HTERT RPE-1 (cell line): ENCODE results near the gene MRPS10.
"Not testable (repeated sequence)": the region's sequence is repeated elsewhere in the genome, so short reads cannot be mapped to it uniquely, and the experiment has no call there.

Source experiments
- in situ Hi-C: fragments of 300-500 bp; cut with MboI; formaldehyde crosslinking; loops from 4 replicates; pipeline ENCODE4 v1.14.3; 2020; ENCODE audit warnings: low sequenced_read_pairs

Gene MRPS10

DNA sequence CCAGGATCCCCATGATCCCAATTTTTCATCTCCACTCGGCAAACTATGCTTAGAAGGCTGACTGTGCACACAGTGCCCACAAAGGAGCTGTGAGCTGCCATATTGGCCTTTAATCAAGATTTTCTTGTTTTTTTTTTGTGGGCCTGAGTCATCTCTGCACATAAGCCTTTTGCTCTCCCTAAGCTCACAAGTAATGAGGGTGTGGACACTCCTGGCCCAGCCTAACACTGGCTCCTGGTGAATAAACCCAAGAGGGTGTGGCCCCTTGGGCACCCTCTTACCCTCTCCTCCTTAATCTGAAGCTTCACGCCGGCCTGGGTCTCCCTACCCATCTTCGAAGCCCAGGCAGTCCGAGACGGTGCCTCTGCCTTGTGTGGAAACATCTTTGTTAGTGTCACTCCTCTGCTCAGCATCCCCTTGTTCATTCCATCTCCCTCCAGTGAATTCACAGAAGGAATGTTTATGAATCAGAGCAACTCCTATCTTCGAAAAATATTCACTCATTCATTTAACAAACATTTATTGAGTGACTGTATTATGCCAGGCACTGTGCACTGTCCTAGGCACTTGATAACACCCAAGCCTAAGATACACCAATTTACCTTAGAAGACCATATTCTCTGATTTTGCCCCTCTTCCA is 22.2 kb upstream of the MRPS10 start:
- in situ Hi-C loops: no loop called here

DNA sequence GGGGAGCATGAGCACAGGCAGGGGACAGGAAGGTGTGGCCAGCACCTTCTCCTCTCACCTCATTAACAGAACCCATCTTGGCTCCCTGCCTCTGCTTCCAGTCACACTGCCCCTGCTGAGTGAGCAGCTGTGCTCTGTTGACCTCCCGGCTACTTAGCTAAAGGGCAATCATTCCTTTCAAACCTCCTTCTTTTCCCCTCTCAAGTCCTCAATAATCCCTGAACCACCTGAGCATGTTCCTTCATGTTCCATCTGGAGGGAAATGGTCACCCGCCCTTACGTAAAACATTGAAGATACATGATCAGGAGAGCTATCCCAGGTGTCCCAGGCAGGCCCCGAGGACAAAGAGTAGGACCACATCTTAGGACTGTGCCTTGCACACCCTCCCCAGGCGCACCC is 21.7 kb upstream of the MRPS10 start:
- in situ Hi-C loops: no loop called here

DNA sequence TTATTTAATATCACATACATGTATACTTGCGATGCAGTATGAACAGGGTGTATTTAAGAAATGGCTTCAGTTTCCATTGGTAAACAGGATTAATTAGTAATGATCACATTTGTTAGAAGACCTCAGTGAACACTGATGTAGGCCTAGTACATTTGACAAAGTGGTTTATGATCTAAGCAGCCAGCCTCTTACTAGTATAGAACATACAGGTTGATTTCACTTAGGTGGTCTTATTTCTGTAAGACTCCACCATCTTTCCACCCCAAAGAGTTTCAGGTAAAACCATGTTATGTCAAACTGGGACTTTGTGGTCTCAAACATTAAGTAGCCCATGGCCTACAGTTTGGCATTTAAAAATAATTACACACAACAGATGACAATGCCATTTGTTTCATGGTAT is 20.2 kb upstream of the MRPS10 start:
- in situ Hi-C loops: no loop called here

DNA sequence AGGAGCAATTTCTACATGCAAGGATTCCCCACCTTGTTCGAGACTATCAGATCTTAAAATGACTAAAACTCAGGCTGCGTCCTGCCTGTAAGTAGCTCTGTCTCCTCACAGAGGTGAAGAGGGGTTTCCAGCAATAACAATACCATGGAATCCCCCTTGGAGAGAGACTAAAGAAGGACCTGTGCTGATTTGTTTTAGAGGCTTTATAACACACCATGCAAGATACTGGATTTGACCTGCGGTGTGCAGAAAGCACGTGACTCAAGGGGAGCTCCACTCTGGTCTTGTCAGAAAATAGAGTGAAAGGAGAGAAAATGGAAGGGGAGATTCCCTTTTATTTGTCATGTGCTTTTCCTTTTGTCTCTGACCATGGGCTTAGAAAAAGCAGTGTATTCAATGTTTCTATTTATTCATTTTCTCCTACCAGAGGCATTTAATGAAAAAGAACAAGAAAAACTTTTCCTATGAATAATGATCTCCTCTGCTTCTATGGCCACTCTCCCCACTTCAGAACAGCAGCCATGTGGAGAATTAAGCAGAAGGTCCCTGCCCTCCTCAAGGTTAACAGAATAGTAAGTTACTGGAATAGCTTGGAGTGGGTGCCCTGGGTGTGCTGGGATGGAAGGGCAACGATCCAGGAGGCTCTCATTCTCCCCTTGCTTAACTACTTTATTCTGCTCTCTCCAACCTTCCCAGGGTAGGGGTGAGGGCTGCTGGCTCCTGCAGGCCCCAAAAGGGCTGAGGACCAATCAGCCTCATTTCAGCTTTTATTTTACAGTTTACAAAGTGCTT is 19.2 kb upstream of the MRPS10 start:
- in situ Hi-C loops: no loop called here

DNA sequence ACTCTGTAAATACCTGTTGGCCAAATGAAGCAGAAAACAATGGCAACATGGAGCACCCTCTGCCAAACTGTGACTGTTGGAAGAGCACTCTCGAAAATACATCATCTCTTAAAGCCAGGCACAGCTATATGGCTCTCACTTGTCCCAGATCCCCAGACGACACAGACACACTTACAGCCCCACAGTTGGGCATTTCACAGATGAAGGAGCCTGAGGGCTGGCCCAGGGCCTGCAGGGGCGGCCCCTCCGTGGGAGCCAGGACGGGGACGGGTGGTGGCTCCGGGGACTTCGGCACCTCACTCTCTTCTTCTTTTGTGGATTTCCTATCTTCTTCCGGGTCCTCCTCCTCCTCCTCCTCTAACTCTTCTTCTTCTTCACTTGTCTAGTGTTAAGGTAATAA is 18.4 kb upstream of the MRPS10 start:
- in situ Hi-C loops: no loop called here

DNA sequence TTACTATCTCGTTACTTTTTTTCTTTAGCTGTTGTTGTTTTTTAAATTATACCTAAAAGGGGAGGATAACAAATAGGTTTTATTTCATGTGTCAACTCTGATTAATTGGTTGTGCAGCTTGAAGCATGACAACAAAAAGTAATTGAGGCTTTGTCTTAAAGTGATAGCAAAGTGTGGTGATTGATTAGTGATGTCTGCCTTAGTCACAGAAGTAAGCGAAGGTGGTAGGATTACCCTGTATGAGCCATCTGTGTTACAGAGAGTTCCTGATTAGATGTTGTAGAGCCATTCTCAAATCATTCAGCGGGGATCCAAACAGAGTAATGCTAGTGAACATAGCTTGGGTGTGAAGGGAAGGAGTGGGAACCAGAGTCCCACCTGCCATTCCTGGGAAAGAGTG is 14.4 kb upstream of the MRPS10 start:
- in situ Hi-C loops: no loop called here

DNA sequence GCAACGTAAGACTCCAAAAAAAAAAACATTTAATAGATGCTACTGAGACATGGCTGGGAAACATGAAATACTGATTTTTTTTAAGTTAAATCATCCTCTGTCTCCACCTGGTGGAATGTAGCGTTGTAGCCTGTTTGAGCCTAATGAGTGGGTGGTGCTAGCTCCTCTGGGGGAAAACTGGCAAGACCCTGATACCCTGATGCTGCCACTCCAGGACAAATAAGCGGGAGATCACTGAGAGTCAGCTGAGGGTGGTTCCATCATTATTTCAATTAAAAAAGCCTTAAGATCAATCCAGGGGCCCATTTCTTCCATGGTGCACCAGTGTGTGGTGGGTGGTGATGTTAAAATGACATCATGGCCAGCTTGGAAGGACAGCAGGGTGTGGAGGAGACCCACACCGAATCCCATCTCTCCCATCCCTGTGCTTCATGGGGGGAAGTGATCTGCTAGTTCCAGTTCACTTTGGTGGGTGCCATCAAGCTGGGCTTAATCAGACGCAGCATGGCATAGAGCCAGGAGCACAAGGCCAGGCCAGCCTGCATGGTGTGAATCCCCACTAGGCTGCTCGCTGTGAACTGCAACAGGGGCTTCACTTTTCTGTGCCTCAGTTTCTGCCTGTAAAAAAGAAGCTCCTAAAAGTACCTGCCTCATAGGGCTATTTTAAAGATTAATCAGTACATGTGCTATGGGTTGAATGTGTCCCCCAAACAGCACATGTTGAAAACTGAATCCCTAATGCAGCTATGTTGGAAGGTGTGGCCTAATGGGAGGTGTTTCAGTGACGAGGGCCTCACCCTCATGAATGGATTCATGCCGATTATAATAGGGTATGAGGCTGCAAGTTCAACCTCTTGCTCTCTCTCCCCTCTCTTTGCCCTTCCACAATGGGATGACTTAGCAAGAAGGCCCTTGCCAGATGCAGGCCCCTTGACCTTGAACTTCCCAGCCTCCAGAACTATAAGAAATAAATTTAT is 13.0 kb upstream of the MRPS10 start:
- in situ Hi-C loops: no loop called here

DNA sequence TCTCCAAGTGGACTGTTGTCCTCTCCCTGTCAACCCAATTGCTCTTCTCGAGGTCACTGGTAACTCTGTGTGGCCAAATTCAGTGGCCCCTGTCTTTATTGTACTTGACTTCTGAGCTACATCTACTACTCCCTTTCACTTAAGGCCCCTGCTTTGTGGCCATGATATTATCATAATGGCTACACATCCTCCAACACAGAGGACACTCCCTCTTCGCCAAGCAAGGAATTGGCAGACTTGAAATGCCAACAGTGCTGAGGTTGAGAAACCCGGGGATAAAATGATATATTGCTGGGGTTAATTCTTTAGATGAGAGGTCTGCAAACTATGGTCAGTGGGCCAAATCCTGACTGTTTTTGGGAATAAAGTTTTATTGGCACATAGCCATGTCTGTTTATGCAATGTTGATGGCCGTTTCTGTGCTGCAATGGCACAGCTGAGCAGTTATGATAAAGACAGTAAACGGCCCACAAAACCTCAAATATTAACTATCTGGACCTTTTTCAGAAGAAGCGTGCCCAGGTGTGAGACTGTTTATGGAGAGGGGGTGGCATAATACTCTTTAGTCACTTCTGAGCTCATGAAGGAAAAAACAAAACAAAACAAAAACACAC is 12.0 kb upstream of the MRPS10 start:
- in situ Hi-C loops: no loop called here

DNA sequence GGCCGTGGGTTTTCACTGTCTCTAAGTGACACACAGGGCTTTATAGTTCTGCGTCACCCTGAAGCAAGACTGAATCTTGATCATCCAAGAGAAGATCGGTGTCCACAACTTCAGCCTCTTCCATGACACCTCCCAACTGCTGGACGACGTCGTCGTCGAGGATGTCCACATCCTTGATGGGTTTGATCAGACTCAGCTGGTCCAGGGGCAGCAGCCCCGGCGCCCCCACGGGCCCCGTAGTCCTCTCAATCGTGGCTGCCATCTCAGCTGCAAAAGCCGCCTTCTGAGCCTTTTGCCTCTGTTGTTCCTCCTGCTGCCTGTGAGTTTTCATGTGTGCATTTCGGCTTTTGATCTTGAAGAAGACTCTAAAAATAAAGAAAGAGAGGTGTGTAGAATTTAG is 10.6 kb upstream of the MRPS10 start:
- in situ Hi-C loops: no loop called here

DNA sequence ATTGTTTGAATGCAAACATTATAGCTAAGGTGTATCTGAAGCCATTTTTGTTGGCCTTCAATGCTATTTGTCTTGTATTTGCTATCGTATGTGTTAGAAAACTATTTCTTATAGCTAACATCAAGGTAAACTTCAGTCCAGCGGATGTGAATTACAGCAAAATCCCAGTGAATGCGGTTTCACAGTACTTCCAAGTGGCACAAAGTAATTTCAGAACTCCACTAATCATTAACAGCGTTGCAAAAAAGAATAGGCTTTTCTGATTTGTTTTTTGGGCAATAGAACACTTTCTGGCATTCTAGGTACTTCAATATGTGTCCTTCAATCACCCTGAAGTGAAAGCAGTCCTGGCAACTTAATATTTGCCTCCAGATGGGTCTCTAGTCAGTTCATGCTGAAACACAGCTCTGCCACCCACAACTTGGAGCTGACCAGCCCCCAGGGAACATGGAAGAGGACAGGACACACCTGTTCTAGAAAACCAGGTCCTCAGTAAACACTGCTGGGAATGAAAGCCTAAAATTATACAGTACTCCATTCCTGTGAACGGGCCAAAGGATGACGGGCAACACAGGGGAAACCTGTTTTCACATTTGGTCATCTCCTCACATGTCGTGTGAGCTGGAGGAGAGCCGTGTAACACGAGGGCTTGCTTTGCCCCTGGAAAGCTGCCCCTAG is 9.7 kb upstream of the MRPS10 start:
- in situ Hi-C loops: no loop called here

DNA sequence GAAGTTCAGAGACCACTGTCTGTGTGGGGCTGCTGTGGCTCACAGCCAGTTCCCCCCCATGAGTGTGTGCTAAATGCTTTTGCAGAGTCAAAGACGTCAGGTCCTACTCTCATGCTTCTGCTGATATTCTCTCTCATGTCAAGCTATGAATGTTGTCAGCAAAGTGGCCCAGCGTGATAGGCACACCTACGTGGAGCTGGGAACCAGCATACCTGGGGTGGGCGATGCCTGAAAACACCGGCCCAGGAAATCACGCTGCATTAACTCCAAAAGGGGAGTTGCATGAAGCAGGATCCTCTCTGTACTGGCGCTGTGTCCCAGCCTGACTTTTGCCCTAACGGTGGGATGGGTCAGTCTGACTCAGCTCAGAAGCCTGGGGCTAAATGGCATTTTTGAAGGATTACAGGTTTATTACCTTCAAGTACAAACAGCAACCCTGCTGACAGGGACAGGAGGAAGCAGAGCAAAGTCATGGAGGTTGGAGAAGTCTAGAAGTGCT is 9.0 kb upstream of the MRPS10 start:
- in situ Hi-C loops: no loop called here

DNA sequence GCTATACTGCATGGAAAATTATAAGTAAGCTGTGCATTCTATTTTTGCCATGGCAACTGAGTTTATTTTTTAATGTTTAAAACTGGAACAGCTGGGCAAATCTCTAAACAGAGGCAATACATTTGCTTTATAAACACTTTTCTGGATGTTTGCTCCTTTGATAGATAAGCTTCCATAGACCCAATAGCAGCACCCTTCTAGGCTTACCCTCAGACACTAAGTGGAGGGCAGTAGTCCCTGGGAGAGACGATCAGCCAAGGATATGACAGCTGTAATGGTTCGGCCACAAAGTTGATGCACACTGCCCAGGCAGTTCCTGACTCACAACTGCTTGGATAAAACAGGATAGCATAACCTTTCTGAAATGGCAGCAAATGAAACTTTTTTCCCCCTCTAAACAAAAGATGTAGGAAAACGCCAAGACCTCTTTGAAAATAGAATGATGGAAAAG is 8.5 kb upstream of the MRPS10 start:
- in situ Hi-C loops: no loop called here

DNA sequence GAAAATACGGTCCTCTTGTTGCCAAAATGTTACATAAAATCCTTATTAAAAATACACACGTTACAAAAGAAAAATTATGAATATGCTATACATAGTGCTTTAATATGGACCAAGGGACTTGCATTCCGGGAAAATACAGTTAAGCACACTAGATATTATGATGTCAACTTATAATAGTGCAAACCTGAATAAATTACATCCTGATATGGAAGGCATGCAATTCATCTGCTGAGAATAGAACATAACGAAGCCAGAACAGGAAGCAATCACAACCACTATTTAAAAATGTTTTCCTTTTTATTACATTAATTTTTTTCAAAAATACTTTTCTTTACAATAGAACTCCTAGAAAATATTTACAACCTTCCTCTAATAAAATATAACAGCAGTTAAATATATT is 7.8 kb upstream of the MRPS10 start:
- in situ Hi-C loops: no loop called here

DNA sequence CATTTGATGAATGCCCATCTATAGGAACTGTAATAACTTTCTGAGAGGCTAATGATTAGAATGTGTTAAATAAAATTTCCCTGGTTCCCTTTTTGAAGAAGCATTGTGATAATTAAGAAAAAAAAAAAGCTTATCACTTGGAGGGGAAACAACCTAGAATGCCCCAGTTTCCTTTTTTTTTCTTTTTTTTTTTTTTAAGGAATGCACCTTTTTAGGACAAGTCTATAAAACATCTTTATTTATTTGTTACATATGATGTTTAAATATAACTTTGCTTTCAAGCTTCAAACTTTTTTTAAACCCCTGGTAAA is 7.3 kb upstream of the MRPS10 start:
- in situ Hi-C loops: no loop called here

DNA sequence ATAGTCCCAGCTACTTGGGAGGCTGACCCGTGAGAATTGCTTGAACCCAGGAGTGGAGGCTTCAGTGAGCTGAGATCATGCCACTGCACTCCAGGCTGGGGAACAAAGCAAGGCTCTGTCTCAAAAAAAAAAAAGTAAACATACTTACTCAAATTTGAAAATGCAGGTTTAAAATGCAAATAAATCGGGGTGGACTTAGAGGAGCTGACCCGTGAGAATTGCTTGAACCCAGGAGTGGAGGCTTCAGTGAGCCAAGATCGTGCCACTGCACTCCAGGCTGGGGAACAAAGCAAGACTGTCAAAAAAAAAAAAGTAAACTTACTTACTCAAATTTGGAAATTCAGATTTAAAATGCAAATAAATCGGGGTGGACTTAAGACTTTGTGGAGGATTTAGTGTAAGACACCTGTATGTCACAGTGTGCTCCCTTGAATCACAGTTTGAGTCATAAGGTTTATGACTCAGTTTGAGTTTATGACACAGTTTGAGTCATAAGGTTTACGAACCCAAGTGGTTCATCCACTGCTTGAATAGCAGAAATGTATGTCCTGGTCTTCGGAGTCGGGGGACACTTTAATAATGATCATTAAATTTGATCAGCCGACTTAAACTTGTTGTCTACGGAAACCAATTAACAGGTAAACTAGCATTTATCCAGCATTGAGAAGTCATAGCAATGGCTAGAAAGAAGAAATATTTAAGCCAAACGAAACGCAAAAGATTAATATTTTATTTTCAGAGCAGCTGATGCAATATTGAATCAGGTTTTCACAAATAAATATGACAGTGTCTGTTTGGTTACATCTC is 6.8 kb upstream of the MRPS10 start:
- in situ Hi-C loops: no loop called here

DNA sequence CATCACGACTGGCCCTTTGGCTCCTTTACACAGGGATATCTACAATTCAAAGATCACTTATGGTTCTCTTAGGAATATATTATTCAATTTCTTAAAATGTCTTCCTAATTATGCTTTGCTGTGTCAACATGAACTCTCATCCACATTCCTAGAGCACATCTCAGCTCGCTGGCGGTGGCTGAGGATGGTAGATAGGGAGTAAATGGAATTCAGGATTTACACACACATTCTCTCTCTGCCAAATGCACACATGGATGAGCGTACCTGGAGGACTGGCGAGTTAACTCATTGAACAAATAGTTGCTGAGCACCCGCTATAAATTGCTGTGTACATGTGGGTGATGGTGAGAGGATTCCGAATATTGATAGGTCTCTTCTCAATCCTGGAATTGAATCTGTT is 4.8 kb upstream of the MRPS10 start:
- in situ Hi-C loops: no loop called here

DNA sequence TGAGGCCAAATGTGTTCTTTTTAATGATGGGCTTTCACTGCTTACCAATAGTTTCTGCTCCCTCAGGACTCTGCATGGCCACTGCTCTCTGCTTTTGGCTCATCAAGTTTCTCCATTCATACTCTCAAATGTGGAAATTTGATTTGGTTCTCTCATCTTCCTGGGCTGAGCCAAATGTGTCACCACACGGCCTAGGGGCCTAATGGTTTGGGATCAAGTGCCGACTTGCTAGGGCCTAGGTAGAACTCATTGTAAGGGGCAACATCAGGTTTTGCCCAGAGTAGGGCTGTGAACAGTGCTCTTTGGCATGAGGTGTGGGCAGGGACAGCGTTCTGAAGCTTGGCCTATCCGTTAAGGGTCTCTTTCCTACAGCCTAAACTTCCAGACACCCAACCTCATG is 3.9 kb upstream of the MRPS10 start:
- in situ Hi-C loops: no loop called here

DNA sequence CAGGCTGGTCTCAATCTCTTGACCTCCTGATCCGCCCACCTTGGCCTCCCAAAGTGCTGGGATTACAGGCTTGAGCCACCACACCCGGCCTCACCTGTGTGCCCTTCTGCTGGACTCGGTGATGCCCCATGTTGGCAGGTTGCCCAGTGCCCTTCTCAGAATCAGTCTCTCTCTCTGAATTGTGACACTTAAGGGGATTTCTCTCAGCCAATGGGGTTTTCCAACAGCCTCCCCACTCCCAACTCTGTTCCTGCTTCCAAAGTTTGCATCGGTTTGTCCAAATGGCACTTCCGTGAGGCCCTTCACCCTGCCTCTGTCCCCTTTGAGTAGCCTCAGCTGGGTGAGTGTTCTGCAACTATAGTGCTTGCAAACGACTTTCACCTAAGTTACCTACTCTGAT is 3.1 kb upstream of the MRPS10 start:
- in situ Hi-C loops: no loop called here

DNA sequence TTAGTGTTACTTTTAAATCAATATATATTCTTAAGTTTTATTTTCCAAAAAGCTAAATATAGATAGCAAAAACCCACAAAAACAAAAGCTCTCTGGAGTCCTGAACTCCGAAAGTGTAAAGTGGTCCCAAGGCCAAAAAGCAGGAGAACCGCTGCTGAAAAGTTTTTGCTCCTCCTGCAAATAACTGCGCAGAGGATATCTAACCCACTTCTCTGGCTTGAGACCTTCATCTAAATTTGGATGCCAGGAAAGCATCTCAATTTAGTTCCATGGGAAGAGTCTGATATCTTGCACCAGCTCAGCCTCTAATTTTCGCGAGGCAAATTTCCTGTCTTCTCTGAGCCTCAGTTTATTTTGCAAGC is 523 bp downstream of the MRPS10 start:
- in situ Hi-C loops: no loop called here

DNA sequence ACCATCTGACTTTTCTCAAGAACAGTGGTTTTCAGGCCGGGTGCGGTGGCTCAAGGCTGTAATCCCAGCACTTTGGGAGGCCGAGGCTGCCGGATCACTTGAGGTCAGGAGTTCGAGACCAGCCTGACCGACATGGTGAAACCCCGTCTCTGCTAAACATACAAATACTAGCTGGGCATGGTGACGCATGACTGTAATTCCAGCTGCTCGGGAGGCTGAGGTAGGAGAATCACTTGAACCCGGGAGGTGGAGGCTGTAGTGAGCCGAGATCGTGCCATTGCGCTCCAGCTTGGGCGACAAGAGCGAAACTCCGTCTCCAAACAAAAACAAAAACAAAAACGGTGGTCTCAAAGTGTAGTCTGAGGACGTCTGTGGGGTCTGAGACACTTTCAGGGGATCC is 1.2 kb downstream of the MRPS10 start:
- in situ Hi-C loops: not testable (repeated sequence)
